ENCODE measurements around the gene PLXDC2.
"Not testable (repeated sequence)": the region's sequence is repeated elsewhere in the genome, so short reads cannot be mapped to it uniquely, and the experiment has no call there.

Gene PLXDC2

DNA sequence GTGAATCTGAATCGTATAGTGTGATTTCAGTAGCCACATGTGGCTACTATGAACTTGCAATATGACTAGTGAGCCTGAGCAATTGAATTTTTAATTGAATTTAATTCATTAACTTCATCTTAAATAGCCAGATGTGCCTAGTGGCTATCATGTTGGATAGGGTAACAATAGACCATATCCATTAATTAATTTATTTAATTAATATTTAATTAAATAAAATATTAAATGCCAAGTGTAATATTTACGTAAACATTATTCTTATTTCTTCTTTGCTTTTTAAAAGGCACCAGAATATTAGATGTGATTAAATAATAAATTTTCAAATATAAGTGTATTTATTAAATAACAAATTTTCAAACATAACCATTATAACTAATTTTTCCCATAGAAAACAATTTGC is 354.4 kb downstream of the PLXDC2 start:
- DNase-seq (ENCODE audit: low read depth): no peak
- H3K4me3 ChIP-seq (ENCODE audit: low read length): no peak overlapping the region
- TF ChIP-seq CTCF (conservative IDR thresholded peaks at IDR 0.05; ENCODE audit: low read depth, low read length): no peak

DNA sequence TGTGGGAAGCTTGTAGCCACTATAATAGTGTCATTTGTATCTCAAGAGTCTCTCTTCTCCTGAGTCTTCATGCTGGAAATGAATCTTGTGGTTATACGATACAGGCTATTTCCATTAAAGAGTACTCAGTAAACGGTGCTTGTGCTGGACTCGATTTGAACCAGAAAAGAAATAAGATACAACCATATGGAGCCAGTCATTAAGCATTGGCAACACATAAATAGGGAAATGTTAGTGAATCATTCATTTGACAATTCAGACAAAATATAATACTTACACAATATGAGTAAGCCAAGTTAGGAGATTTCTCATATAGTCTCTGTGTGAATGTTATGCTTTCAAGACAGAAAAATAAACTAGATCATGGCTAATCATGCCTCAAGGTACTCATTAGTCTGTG is 356.8 kb downstream of the PLXDC2 start:
- no peak for DNase-seq (ENCODE audit: low read depth)
- no peak for TF ChIP-seq CTCF (conservative IDR thresholded peaks at IDR 0.05; ENCODE audit: low read depth, low read length)
- no peak overlapping the region for H3K4me3 ChIP-seq (ENCODE audit: low read length)

DNA sequence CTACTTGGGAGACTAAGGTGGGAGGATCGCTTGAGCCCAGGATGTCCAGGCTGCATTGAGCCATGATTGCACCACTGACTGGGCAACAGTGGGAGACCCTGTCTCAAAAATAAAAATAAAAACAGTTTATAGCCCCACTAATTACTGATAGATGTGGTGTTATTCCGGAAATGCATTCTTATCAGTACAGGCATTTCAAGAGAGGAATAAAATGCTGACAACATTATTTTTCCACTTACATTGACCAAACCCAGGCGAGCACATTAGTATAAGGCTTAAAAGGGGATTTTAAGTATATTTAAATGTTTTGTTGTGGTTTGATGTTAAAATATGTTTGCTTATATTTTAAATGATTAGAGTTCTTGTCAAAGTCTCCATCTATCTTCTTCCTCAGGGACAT is 359.5 kb downstream of the PLXDC2 start:
- DNase-seq (ENCODE audit: low read depth): no peak
- no peak overlapping the region for H3K4me3 ChIP-seq (ENCODE audit: low read length)
- no peak for TF ChIP-seq CTCF (conservative IDR thresholded peaks at IDR 0.05; ENCODE audit: low read depth, low read length)

- no peak for DNase-seq (ENCODE audit: low read depth)
- H3K4me3 ChIP-seq (ENCODE audit: low read length): no peak overlapping the region
- TF ChIP-seq CTCF (conservative IDR thresholded peaks at IDR 0.05; ENCODE audit: low read depth, low read length): no peak
Measured at GRCh38 chr10:20180766-20181165, 364.5 kb downstream of the PLXDC2 start.

- no peak for DNase-seq (ENCODE audit: low read depth)
- H3K4me3 ChIP-seq (ENCODE audit: low read length): no peak overlapping the region
- no peak for TF ChIP-seq CTCF (conservative IDR thresholded peaks at IDR 0.05; ENCODE audit: low read depth, low read length)
Measured at GRCh38 chr10:20181434-20181833, 365.2 kb downstream of the PLXDC2 start.

DNA sequence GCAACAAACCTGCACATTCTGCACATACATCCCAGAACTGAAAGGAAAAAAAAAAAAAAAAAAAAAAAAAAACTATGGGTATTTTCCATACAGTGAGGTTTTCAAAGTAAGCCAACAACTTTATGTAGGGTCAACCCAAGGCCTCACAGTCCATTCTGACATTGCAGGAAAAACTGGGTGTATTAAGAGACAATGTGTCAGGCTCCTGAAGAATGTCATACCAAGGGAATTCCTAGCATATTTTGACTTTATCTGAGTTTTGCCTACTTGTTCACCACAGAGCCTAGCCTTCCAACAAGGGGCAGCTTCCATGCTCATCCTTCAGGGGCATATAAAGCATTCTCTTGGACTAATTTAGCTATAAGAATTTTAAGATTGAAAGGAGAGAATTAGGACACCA is 368.9 kb downstream of the PLXDC2 start:
- no peak overlapping the region for H3K4me3 ChIP-seq (ENCODE audit: low read length)
- DNase-seq (ENCODE audit: low read depth): peak; percentile 61

DNA sequence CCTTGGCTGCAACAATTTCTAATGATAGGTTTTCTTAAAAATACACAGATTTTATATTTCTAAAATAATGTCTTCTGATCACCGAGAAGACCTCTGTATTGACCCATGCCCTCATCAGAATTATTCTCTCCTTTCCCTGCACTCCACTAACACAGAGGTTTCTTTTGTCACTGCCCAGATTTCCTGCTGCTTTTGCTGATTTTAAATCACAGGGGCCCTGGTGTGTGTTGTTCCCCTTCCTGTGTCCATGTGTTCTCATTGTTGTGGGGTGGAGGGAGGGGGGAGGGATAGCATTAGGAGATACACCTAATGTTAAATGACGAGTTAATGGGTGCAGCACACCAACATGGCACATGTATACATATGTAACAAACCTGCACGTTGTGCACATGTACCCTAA is 375.2 kb downstream of the PLXDC2 start:
- DNase-seq (ENCODE audit: low read depth); H3K4me3 ChIP-seq (ENCODE audit: low read length): not testable (repeated sequence)

More for the DNA sequence above, 368.9 kb downstream of the PLXDC2 start:
- no peak for TF ChIP-seq CTCF (conservative IDR thresholded peaks at IDR 0.05; ENCODE audit: low read depth, low read length)

DNA sequence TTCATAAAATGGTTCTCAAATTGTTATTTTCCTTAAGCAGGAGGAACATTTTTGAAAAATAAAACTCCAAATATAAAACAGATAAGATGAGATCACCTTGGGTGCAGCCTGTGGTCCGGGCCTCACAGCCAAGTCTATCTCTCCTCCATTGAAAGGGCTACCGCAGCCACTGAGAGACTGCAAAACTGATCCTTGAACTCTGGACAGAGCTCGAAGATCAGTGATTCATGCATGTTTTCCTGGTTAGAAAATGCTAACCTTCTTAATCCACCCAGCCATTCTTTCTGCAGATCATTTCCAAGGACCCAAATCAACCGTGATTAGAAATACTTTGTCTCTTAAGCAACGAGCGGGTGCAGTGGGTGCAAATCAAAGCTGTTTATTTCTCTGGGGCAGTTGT is 378.8 kb downstream of the PLXDC2 start:
- no peak for DNase-seq (ENCODE audit: low read depth)

More for the DNA sequence above, 378.8 kb downstream of the PLXDC2 start:
- no peak overlapping the region for H3K4me3 ChIP-seq (ENCODE audit: low read length)
- TF ChIP-seq CTCF (conservative IDR thresholded peaks at IDR 0.05; ENCODE audit: low read depth, low read length): no peak
